H9 (cell line): ENCODE results near the gene TCF4. TPM values are rescaled to one million over a fixed set of nuclear protein-coding genes. Genes with fewer than 3 reads are reported as not detected.

Source experiments
- DNase-seq: peaks from one replicate; pipeline ENCODE4 v3.0.0-alpha.2; 2017
- H2AFZ ChIP-seq: one replicate; pipeline ENCODE4 v1.6.1; 2013; ENCODE audit warnings: mild to moderate bottlenecking, low read length, control low read depth, moderate library complexity
- H2AK5ac ChIP-seq: 2 replicates; pipeline ENCODE4 v1.6.1; 2013; ENCODE audit warnings: low read length, control low read depth, mixed read lengths; ENCODE audit not compliant: insufficient read length
- H2BK120ac ChIP-seq: one replicate; pipeline ENCODE4 v1.6.1; 2013; ENCODE audit warnings: low read depth, mild to moderate bottlenecking, low read length, control low read depth, inconsistent platforms; ENCODE audit not compliant: poor library complexity, severe bottlenecking
- H2BK12ac ChIP-seq: 2 replicates; pipeline ENCODE4 v1.6.1; 2013; ENCODE audit warnings: low read length, control low read depth, mixed read lengths, low read depth; ENCODE audit not compliant: insufficient read length
- H2BK15ac ChIP-seq: 2 replicates; pipeline ENCODE4 v1.6.1; 2013; ENCODE audit warnings: low read depth, low read length, control low read depth
- H2BK20ac ChIP-seq: one replicate; pipeline ENCODE4 v1.6.1; 2013; ENCODE audit warnings: low read depth, mild to moderate bottlenecking, low read length, control low read depth, inconsistent platforms; ENCODE audit not compliant: poor library complexity, severe bottlenecking
- H2BK5ac ChIP-seq: 2 replicates; pipeline ENCODE4 v1.6.1; 2013; ENCODE audit warnings: low read length, control low read depth, mixed read lengths; ENCODE audit not compliant: insufficient read length
- H3K14ac ChIP-seq: 2 replicates; pipeline ENCODE4 v1.6.1; 2013; ENCODE audit warnings: low read length, control low read depth; ENCODE audit not compliant: insufficient read depth
- H3K18ac ChIP-seq: 2 replicates; pipeline ENCODE4 v1.6.1; 2013; ENCODE audit warnings: low read depth, mild to moderate bottlenecking, mixed read lengths, low read length, control low read depth; ENCODE audit not compliant: insufficient read length
- H3K23ac ChIP-seq: 2 replicates; pipeline ENCODE4 v1.6.1; 2013; ENCODE audit warnings: low read length, control low read depth, mixed read lengths, low read depth; ENCODE audit not compliant: insufficient read length
- H3K23me2 ChIP-seq: 2 replicates; pipeline ENCODE4 v1.6.1; 2013; ENCODE audit warnings: low read depth, mild to moderate bottlenecking, mixed read lengths, low read length, control low read depth; ENCODE audit not compliant: insufficient read length, poor library complexity, severe bottlenecking
- H3K27ac ChIP-seq: 2 replicates; pipeline ENCODE4 v1.5.1; 2013; ENCODE audit warnings: low read length, control low read depth, mixed read lengths, low read depth; ENCODE audit not compliant: insufficient read length
- H3K27me3 ChIP-seq: 2 replicates; pipeline ENCODE4 v1.6.1; 2013; ENCODE audit warnings: low read length, control low read depth, inconsistent platforms; ENCODE audit not compliant: insufficient read depth
- H3K4ac ChIP-seq: 2 replicates; pipeline ENCODE4 v1.6.1; 2013; ENCODE audit warnings: low read depth, mild to moderate bottlenecking, control low read depth, inconsistent platforms, low read length, moderate library complexity
- H3K4me1 ChIP-seq: 2 replicates; pipeline ENCODE4 v1.6.1; 2013; ENCODE audit warnings: low read length, control low read depth, inconsistent platforms; ENCODE audit not compliant: insufficient read depth
- H3K4me2 ChIP-seq: 2 replicates; pipeline ENCODE4 v1.6.1; 2013; ENCODE audit warnings: low read length, control low read depth, mixed read lengths; ENCODE audit not compliant: insufficient read length, insufficient read depth
- H3K56ac ChIP-seq: 2 replicates; pipeline ENCODE4 v1.6.1; 2013; ENCODE audit warnings: low read depth, mild to moderate bottlenecking, mixed read lengths, low read length, control low read depth; ENCODE audit not compliant: insufficient read length
- H3K79me1 ChIP-seq: 2 replicates; pipeline ENCODE4 v1.6.1; 2013; ENCODE audit warnings: low read depth, mild to moderate bottlenecking, moderate library complexity, low read length, control low read depth, inconsistent platforms; ENCODE audit not compliant: insufficient read depth, poor library complexity, severe bottlenecking
- H3K79me2 ChIP-seq: 2 replicates; pipeline ENCODE4 v1.6.1; 2013; ENCODE audit warnings: low read length, control low read depth, inconsistent platforms; ENCODE audit not compliant: insufficient read depth
- H3K9ac ChIP-seq: 2 replicates; pipeline ENCODE4 v1.6.1; 2013; ENCODE audit warnings: low read length, control low read depth, mixed read lengths; ENCODE audit not compliant: insufficient read length; ENCODE audit errors: extremely low read depth
- H3K9me3 ChIP-seq: one replicate; pipeline ENCODE4 v1.6.1; 2013; ENCODE audit warnings: low read depth, low read length, inconsistent platforms; ENCODE audit not compliant: control insufficient read depth
- H3T11ph ChIP-seq: one replicate; pipeline ENCODE4 v1.6.1; 2013; ENCODE audit warnings: mild to moderate bottlenecking, low read length, control low read depth, inconsistent platforms
- H4K20me1 ChIP-seq: one replicate; pipeline ENCODE4 v1.6.1; 2013; ENCODE audit not compliant: control insufficient read depth, insufficient read length, insufficient read depth
- H4K5ac ChIP-seq: 2 replicates; pipeline ENCODE4 v1.6.1; 2013; ENCODE audit warnings: low read depth, mild to moderate bottlenecking, mixed read lengths, low read length, control low read depth; ENCODE audit not compliant: insufficient read length
- H4K8ac ChIP-seq: replicated peaks from 2 replicates; pipeline ENCODE4 v1.6.1; 2013; ENCODE audit warnings: low read length, control low read depth, mixed read lengths, low read depth; ENCODE audit not compliant: insufficient read length
- H4K91ac ChIP-seq: 2 replicates; pipeline ENCODE4 v1.6.1; 2013; ENCODE audit warnings: low read depth, mild to moderate bottlenecking, moderate library complexity, mixed read lengths, low read length, control low read depth; ENCODE audit not compliant: insufficient read length
- H3K27ac Mint-ChIP-seq, 3 experiments: 2 replicates in 2 of 3; 3 replicates in 1 of 3; pipeline ENCODE4 v1.8.0; 2020 to 2021; ENCODE audit warnings: mixed read lengths in 3 of 3, mild to moderate bottlenecking in 1 of 3, moderate library complexity in 1 of 3
- H3K27me3 Mint-ChIP-seq: 2 replicates; pipeline ENCODE4 v1.8.0; 2021; ENCODE audit warnings: low read depth, mild to moderate bottlenecking, moderate library complexity, mixed read lengths
- H3K36me3 Mint-ChIP-seq, 3 experiments: 2 replicates in 2 of 3; 3 replicates in 1 of 3; pipeline ENCODE4 v1.8.0; 2020 to 2021; ENCODE audit warnings: low read depth in 3 of 3, mixed read lengths in 3 of 3; ENCODE audit not compliant: insufficient read depth in 1 of 3
- H3K4me1 Mint-ChIP-seq, 2 experiments: 2 replicates each; pipeline ENCODE4 v1.8.0; 2020; ENCODE audit warnings: mixed read lengths in 2 of 2
- H3K4me3 Mint-ChIP-seq, 2 experiments: 2 replicates in 1 of 2; 3 replicates in 1 of 2; pipeline ENCODE4 v1.8.0; 2020 to 2021; ENCODE audit warnings: mild to moderate bottlenecking in 2 of 2, mixed read lengths in 2 of 2, moderate library complexity in 1 of 2
- H3K9me3 Mint-ChIP-seq, 2 experiments: 2 replicates in 1 of 2; 3 replicates in 1 of 2; pipeline ENCODE4 v1.8.0; 2020; ENCODE audit warnings: mild to moderate bottlenecking in 2 of 2, mixed read lengths in 2 of 2, moderate library complexity in 1 of 2
- WGBS: extraction: QIAGEN DNeasy Blood & Tissue Kit; methylation state at CpG from one replicate; pipeline ENCODE4 v1.1.7; 2013; ENCODE audit warnings: missing lambda C conversion rate, low lambda C conversion rate, mixed read lengths; ENCODE audit not compliant: insufficient read length; ENCODE audit errors: extremely low coverage; 5-methylcytosine and 5-hydroxymethylcytosine counted together
- total RNA-seq: library from RNA; stranded (reverse); gene quantifications from 2 replicates; pipeline ENCODE4 v1.2.1, GENCODE V29; 2021
- TF ChIP-seq, protein P1 (sequence below): fragments of 200-600 bp; sonication (generic); conservative IDR thresholded peaks from 3 replicates; pipeline ENCODE4 v1.8.0; 2021; ENCODE audit warnings: antibody characterized with exemption, mild to moderate bottlenecking

The TCF4 gene
- total RNA-seq, 1 experiment from 2014 or later = 99.4 TPM

DNA sequence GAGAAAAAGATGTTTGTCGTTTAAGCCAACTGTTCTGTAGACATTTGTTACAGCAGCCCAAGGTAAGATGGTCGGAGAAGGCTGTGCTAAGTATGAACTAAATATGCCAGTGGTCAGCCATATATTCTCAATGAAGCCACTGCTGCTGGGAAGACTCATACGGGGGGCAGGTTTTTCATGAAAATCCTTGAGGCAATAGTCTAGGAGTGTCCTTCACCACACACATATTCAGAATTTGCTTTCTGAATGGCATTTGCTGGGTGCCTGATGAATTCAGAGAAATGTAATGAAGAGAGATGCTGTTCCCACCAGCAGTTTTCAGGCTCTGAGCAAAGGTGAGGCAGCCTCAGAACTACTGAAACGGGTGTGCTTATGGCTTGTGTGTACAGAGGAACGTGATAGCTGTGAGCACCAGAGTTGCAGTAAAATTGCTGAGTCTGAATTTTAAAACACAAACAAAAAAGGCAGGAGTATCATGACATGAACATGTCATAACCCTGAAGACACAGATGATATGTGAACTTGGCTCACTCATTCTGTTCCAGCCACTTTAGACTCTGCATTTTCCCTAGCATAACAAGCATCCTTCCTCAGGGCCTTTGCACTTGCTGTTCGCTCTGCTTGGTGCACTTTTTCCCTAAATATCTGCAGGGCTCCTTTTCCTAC, 21.3 kb upstream of the TCF4 start:
- Histone ChIP-seq H2BK20ac (no peak overlapping the region), H4K5ac (no peak overlapping the region), H4K8ac (no peak overlapping the region), H3K27me3 (no peaks in the 10 kb centered on the region), H2BK5ac (no peak overlapping the region), H3K4me2 (no peak overlapping the region), H3K79me1 (no peaks in the 10 kb centered on the region), H3K4ac (no peak overlapping the region), H2AK5ac (no peak overlapping the region), H3T11ph (no peak overlapping the region), H2BK120ac (no peak overlapping the region), H3K23ac (no peak overlapping the region), H4K20me1 (no peaks in the 10 kb centered on the region), H3K9ac (no peak overlapping the region), H3K9me3 (no peaks in the 10 kb centered on the region), H3K14ac (no peak overlapping the region), H3K79me2 (no peaks in the 10 kb centered on the region), H4K91ac (no peak overlapping the region), H2AFZ (no peak overlapping the region), H3K4me1 (no peaks in the 10 kb centered on the region), H2BK12ac (no peak overlapping the region), H3K27ac (no peak overlapping the region), H2BK15ac (no peak overlapping the region), H3K56ac (no peak overlapping the region), H3K23me2 (no peaks in the 10 kb centered on the region), H3K18ac (no peak overlapping the region)
- no peaks in the 10 kb centered on the region; a peak in 2 of 5 replicates for H3K9me3 Mint-ChIP-seq
- H3K27ac Mint-ChIP-seq = no peak overlapping the region; a peak in 1 of 7 replicates
- no peaks in the 10 kb centered on the region for H3K4me1 Mint-ChIP-seq
- H3K36me3 Mint-ChIP-seq = no peaks in the 10 kb centered on the region; a peak in 1 of 7 replicates
- TF ChIP-seq, protein P1, sequence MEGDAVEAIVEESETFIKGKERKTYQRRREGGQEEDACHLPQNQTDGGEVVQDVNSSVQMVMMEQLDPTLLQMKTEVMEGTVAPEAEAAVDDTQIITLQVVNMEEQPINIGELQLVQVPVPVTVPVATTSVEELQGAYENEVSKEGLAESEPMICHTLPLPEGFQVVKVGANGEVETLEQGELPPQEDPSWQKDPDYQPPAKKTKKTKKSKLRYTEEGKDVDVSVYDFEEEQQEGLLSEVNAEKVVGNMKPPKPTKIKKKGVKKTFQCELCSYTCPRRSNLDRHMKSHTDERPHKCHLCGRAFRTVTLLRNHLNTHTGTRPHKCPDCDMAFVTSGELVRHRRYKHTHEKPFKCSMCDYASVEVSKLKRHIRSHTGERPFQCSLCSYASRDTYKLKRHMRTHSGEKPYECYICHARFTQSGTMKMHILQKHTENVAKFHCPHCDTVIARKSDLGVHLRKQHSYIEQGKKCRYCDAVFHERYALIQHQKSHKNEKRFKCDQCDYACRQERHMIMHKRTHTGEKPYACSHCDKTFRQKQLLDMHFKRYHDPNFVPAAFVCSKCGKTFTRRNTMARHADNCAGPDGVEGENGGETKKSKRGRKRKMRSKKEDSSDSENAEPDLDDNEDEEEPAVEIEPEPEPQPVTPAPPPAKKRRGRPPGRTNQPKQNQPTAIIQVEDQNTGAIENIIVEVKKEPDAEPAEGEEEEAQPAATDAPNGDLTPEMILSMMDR = no peak
- no CpG with 5 or more reads among the region's 6 CpGs for WGBS
- no peak overlapping the region for H3K4me3 Mint-ChIP-seq
- no peak for DNase-seq
- no peaks in the 10 kb centered on the region for H3K27me3 Mint-ChIP-seq
